GM12878 (cell line): Measurements from ENCODE around the gene FMR1. TPM values are rescaled to one million over a fixed set of nuclear protein-coding genes. Genes with fewer than 3 reads are reported as not detected.

Source experiments
- ATAC-seq: fragments of 200-7000 bp; cut with Tn5 transposase; 3 replicates; pipeline ENCODE4 v1.9.1; 2020; ENCODE audit warnings: mild to moderate bottlenecking, moderate library complexity
- BruUV-seq: library from RNA; stranded (reverse); fragments of 400-500 nt; replicated peaks from 2 replicates; lab custom pipeline; 2021; lab: Mats Ljungman, UMichigan
- CTCF ChIA-PET: fragments of 300-600 bp; sonication (Branson Sonifier 250); formaldehyde crosslinking; extraction: SDS; loops from one replicate; lab custom pipeline; 2021; ENCODE audit warnings: inconsistent platforms; lab: Yijun Ruan, JAX
- POLR2A ChIA-PET: fragments of 350-600 bp; formaldehyde crosslinking; extraction: SDS; loops from one replicate; lab custom pipeline; 2021; ENCODE audit warnings: inconsistent platforms; lab: Charles Lee
- RAD21 ChIA-PET: fragments of 300-600 bp; sonication (Branson Sonifier 250); formaldehyde crosslinking; loops from one replicate; lab custom pipeline; 2023; ENCODE audit warnings: antibody characterized with exemption; ENCODE audit not compliant: unreplicated experiment; lab: Charles Lee
- SMC1A ChIA-PET: fragments of 300-600 bp; sonication (Branson Sonifier 250); formaldehyde crosslinking; loops from one replicate; lab custom pipeline; 2023; ENCODE audit not compliant: unreplicated experiment, uncharacterized antibody; lab: Charles Lee
- DNase-seq: peaks from one replicate; pipeline ENCODE4 v3.0.0-alpha.2; 2011; ENCODE audit warnings: low read depth, low spot score
- FAIRE-seq: peaks from 3 replicates; lab custom pipeline; 2011; peaks lifted over from hg19 to GRCh38; lab: Jason Lieb, UNC
- H2AFZ ChIP-seq: 2 replicates; pipeline ENCODE4 v1.6.0; 2011; ENCODE audit warnings: low read depth, low read length, control low read depth; ENCODE audit not compliant: control insufficient read depth
- H3K27ac ChIP-seq: 2 replicates; pipeline ENCODE4 v1.5.1; 2011; ENCODE audit warnings: control low read depth; ENCODE audit not compliant: control insufficient read depth, insufficient read depth
- H3K27me3 ChIP-seq, 2 experiments: replicated peaks in 1 of 2; 2 replicates each; pipeline versions ENCODE4 v1.6.0 to v1.6.1; 2011; ENCODE audit warnings: low read length in 1 of 2; ENCODE audit not compliant: control insufficient read depth in 2 of 2, insufficient read depth in 2 of 2
- H3K36me3 ChIP-seq, 2 experiments: 2 replicates each; pipeline ENCODE4 v1.5.1; 2011; ENCODE audit warnings: low read length in 1 of 2; ENCODE audit not compliant: control insufficient read depth in 2 of 2, insufficient read depth in 2 of 2
- H3K4me1 ChIP-seq: 2 replicates; pipeline ENCODE4 v1.6.1; 2011; ENCODE audit warnings: mild to moderate bottlenecking, low read length, moderate library complexity, mixed read lengths; ENCODE audit not compliant: control insufficient read depth, insufficient read depth
- H3K4me2 ChIP-seq: 2 replicates; pipeline ENCODE4 v1.6.0; 2011; ENCODE audit warnings: control low read depth; ENCODE audit not compliant: control insufficient read depth, insufficient read depth
- H3K4me3 ChIP-seq: fragments of 200-600 bp; sonication (generic); 2 replicates; pipeline ENCODE4 v1.5.1; 2016
- H3K79me2 ChIP-seq: 2 replicates; pipeline ENCODE4 v1.6.0; 2011; ENCODE audit warnings: low read length; ENCODE audit not compliant: control insufficient read depth, insufficient read depth
- H3K9ac ChIP-seq: 2 replicates; pipeline ENCODE4 v1.8.0; 2011; ENCODE audit warnings: low read length, control low read depth, mixed read lengths; ENCODE audit not compliant: control insufficient read depth, insufficient read depth
- H3K9me3 ChIP-seq: replicated peaks from 3 replicates; pipeline ENCODE4 v1.5.1; 2011; ENCODE audit warnings: mild to moderate bottlenecking, low read length; ENCODE audit not compliant: control insufficient read depth, insufficient read depth
- H4K20me1 ChIP-seq: 2 replicates; pipeline ENCODE4 v1.6.0; 2011; ENCODE audit not compliant: control insufficient read depth, insufficient read depth
- CREM ChIP-seq: IDR thresholded peaks from 2 replicates; pipeline ENCODE4 v1.6.1; 2014; ENCODE audit warnings: antibody characterized with exemption, low read depth
- ETV6 ChIP-seq, 2 experiments: fragments of 450-650 bp in 1 of 2; IDR thresholded peaks in 1 of 2; conservative IDR thresholded peaks in 1 of 2; 2 replicates each; pipeline ENCODE4 v1.6.1; 2014; ENCODE audit warnings: antibody characterized with exemption in 1 of 2, borderline replicate concordance in 1 of 2, low read depth in 1 of 2, mild to moderate bottlenecking in 1 of 2, moderate library complexity in 1 of 2
- GABPA ChIP-seq: IDR thresholded peaks from 2 replicates; pipeline ENCODE4 v1.6.1; 2014; ENCODE audit warnings: antibody characterized with exemption, low read depth, mild to moderate bottlenecking, inconsistent platforms
- IKZF2 ChIP-seq, 2 experiments: fragments of 450-650 bp; IDR thresholded peaks; 2 replicates each; pipeline ENCODE4 v1.6.1; 2017; ENCODE audit warnings: mild to moderate bottlenecking in 2 of 2, moderate library complexity in 2 of 2
- IRF4 ChIP-seq: IDR thresholded peaks from 2 replicates; pipeline ENCODE4 v1.6.1; 2011; ENCODE audit warnings: low read depth, low read length
- JUNB ChIP-seq: IDR thresholded peaks from 2 replicates; pipeline ENCODE4 v1.6.1; 2016; ENCODE audit warnings: antibody characterized with exemption, mild to moderate bottlenecking
- JUND ChIP-seq: IDR thresholded peaks from 2 replicates; pipeline ENCODE4 v1.6.1; 2012; ENCODE audit warnings: low read depth, mild to moderate bottlenecking, low read length, improper control_type of control experiment, moderate library complexity
- NFIC ChIP-seq: IDR thresholded peaks from 2 replicates; pipeline ENCODE4 v1.6.1; 2012; ENCODE audit warnings: low read depth, mild to moderate bottlenecking, inconsistent platforms, low read length, moderate library complexity
- NR2F1 ChIP-seq: fragments of 450-650 bp; conservative IDR thresholded peaks from 2 replicates; pipeline ENCODE4 v1.6.1; 2017; ENCODE audit warnings: mild to moderate bottlenecking
- SUPT20H ChIP-seq: IDR thresholded peaks from 2 replicates; pipeline ENCODE4 v1.6.1; 2011; ENCODE audit warnings: low read depth, mild to moderate bottlenecking, low read length, moderate library complexity, borderline replicate concordance; ENCODE audit not compliant: control insufficient read depth
- ZBTB40 ChIP-seq: fragments of 450-650 bp; IDR thresholded peaks from 2 replicates; pipeline ENCODE4 v1.6.1; 2016; ENCODE audit warnings: mild to moderate bottlenecking, moderate library complexity, borderline replicate concordance
- ZNF384 ChIP-seq: IDR thresholded peaks from 2 replicates; pipeline ENCODE4 v1.6.1; 2012; ENCODE audit warnings: low read depth, mild to moderate bottlenecking, low read length, improper control_type of control experiment, borderline replicate concordance
- WGBS: methylation state at CpG from one replicate; pipeline ENCODE4 v1.1.6; 2016; ENCODE audit warnings: low lambda C conversion rate; ENCODE audit not compliant: insufficient replicate concordance, insufficient coverage; ENCODE audit errors: missing lambda C conversion rate; 5-methylcytosine and 5-hydroxymethylcytosine counted together
- in situ Hi-C: fragments of 300-500 bp; cut with MboI; formaldehyde crosslinking; loops from 9 replicates; pipeline ENCODE4 v1.14.3; 2018; ENCODE audit warnings: mixed read lengths
- intact Hi-C: fragments of 100-400 bp; cut with micrococcal nuclease; formaldehyde crosslinking; loops from one replicate; pipeline ENCODE4 v1.14.2; 2022; ENCODE audit not compliant: unreplicated experiment
- polyA plus RNA-seq, 11 experiments: library from polyadenylated mRNA; depleted of rRNA in 4 of 11; unstranded in 6 of 11; stranded (reverse) in 5 of 11; fragments of >200 nt; fragmentation: Nextera tagmentation in 4 of 11; fragmentation: Illumina TruSeq in 1 of 11; extraction: Ambion mirVana in 4 of 11; extraction: Trizol in 1 of 11; gene quantifications; 1 replicate in 1 of 11; 2 replicates in 10 of 11; pipeline versions ENCODE4 v1.2.1 to v1.2.3, GENCODE V29; 2011 to 2016; ENCODE audit warnings: inconsistent platforms in 2 of 11, missing spikeins in 2 of 11, low read depth in 1 of 11
- total RNA-seq, 4 experiments: library from RNA; depleted of rRNA in 3 of 4; stranded (reverse); fragments of >200 nt in 3 of 4; fragmentation: Illumina TruSeq in 1 of 4; extraction: Trizol in 1 of 4; gene quantifications; 2 replicates each; pipeline versions ENCODE4 v1.2.1 to v1.2.3, GENCODE V29; 2013 to 2021
- TF ChIP-seq, protein P1 (sequence below): fragments of 450-650 bp; IDR thresholded peaks from 2 replicates; pipeline ENCODE4 v1.6.1; 2016; ENCODE audit warnings: mild to moderate bottlenecking

Gene FMR1
- total and polyA plus RNA-seq, 10 of the 15 experiments (the other 5 are each of a cell fraction or from before 2014, with no cell fraction given): 7.9 to 37.5 (median 19.3) TPM

- BruUV-seq: no TSS peak
- no peaks in the 10 kb centered on the region for H4K20me1 ChIP-seq
- POLR2A ChIA-PET: interaction anchor here (0.7 kb wide), 1 partner anchor 1050 kb away, joined by 4 read pairs; no protein-coding TSS in a partner anchor
- no peak overlapping the region for H3K27ac ChIP-seq
- in situ Hi-C loops (no loop called here), intact Hi-C loops (no loop called here)
- no peaks in the 10 kb centered on the region for H3K27me3 ChIP-seq
- TF ChIP-seq ZNF384: peak; percentile 95
- peak; percentile 51; the same call in 1 of the 2 replicates for TF ChIP-seq ZBTB40
- no peak for TF ChIP-seq SUPT20H
- TF ChIP-seq NFIC: 0 out of 2 replicates have a peak, but pooled peaks have one; percentile 16
- TF ChIP-seq IKZF2 (IDR thresholded peaks at IDR 0.05): no peak
- 0 out of 2 replicates have a peak, but pooled peaks have one; percentile 35 for TF ChIP-seq JUND
- TF ChIP-seq ETV6 (conservative IDR thresholded peaks at IDR 0.05 in 1 of 2, IDR thresholded peaks at IDR 0.05 in 1 of 2; ENCODE audit: borderline replicate concordance in 1 of 2, low read depth in 1 of 2): peak in 1 of 2 experiments; percentile 77; a peak in 2 of 4 replicates
- TF ChIP-seq JUNB: peak; percentile 61
- peak; percentile 25; the same call in 1 of the 2 replicates for TF ChIP-seq CREM
- peak; percentile 77 for TF ChIP-seq GABPA
- TF ChIP-seq, protein P1, sequence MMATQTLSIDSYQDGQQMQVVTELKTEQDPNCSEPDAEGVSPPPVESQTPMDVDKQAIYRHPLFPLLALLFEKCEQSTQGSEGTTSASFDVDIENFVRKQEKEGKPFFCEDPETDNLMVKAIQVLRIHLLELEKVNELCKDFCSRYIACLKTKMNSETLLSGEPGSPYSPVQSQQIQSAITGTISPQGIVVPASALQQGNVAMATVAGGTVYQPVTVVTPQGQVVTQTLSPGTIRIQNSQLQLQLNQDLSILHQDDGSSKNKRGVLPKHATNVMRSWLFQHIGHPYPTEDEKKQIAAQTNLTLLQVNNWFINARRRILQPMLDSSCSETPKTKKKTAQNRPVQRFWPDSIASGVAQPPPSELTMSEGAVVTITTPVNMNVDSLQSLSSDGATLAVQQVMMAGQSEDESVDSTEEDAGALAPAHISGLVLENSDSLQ: peak; percentile 59; the same call in 1 of the 2 replicates
- TF ChIP-seq NR2F1: 0 out of 2 replicates have a peak, but pooled peaks have one; percentile 33
- TF ChIP-seq IRF4: no peak
- H3K4me2 ChIP-seq: 0 out of 2 replicates have a peak overlapping the region, but pooled peaks have one; percentile 26
- H3K4me1 ChIP-seq: no peaks in the 10 kb centered on the region
- no peak overlapping the region for H2AFZ ChIP-seq
- H3K4me3 ChIP-seq: 0 out of 2 replicates have a peak overlapping the region, but pooled peaks have one; percentile 15
- peak; percentile 26 for DNase-seq
- CTCF ChIA-PET: interaction anchor here (1.0 to 1.3 kb wide), 2 partner anchors 12 kb away, joined by 3 read pairs; no protein-coding TSS in a partner anchor
- no peak overlapping the region for H3K9ac ChIP-seq
- FAIRE-seq: no peak
- RAD21 ChIA-PET: interaction anchor here (0.8 kb wide), 1 partner anchor 18 kb away, joined by 3 read pairs; no protein-coding TSS in a partner anchor
- peaks cover 45% of the 10 kb centered on the region for H3K79me2 ChIP-seq
- H3K36me3 ChIP-seq: no peaks in the 10 kb centered on the region; a peak in 1 of 4 replicates
- H3K9me3 ChIP-seq: no peaks in the 10 kb centered on the region
- WGBS: 33% methylated on average over 10 of the region's 10 CpGs
- SMC1A ChIA-PET: interaction anchor here (0.6 to 0.7 kb wide), 2 partner anchors 9 to 27 kb away, joined by 3 to 4 read pairs; no protein-coding TSS in a partner anchor
- peak; percentile 90 for ATAC-seq
Observed at GRCh38 chrX:147917700-147918695, 6.3 kb downstream of the FMR1 start.
